HCT116 (cell line): Measurements from ENCODE around the gene BBS9. TPM values are rescaled to one million over a fixed set of nuclear protein-coding genes. Genes with fewer than 3 reads are reported as not detected.

Source experiments
- ATAC-seq: fragments of 200-7000 bp; cut with Tn5 transposase; 2 replicates; pipeline ENCODE4 v1.9.1; 2020; ENCODE audit warnings: mild to moderate bottlenecking, moderate library complexity
- BruUV-seq: library from RNA; stranded (reverse); fragments of 400-500 nt; replicated peaks from 2 replicates; lab custom pipeline; 2021; lab: Mats Ljungman, UMichigan
- CTCF ChIA-PET: fragments of 300-600 bp; sonication (Branson Sonifier 250); formaldehyde crosslinking; loops from one replicate; lab custom pipeline; 2021; ENCODE audit warnings: antibody characterized with exemption; lab: Charles Lee
- POLR2A ChIA-PET: fragments of 300-600, 350-600 bp; sonication (Branson Sonifier 250); formaldehyde crosslinking; loops from one replicate; lab custom pipeline; 2021; ENCODE audit warnings: antibody characterized with exemption; lab: Charles Lee
- RAD21 ChIA-PET, 2 experiments: fragments of 300-600 bp; sonication (Branson Sonifier 250); formaldehyde crosslinking; loops; one replicate each; lab custom pipeline; 2023; ENCODE audit warnings: low total read pairs in 2 of 2; ENCODE audit not compliant: uncharacterized antibody in 2 of 2, unreplicated experiment in 2 of 2, low non-redundant PET in 1 of 2; lab: Charles Lee
- DNase-seq: peaks from one replicate; pipeline ENCODE4 v3.0.0-alpha.2; 2010; ENCODE audit warnings: low read depth, low spot score
- H2AFZ ChIP-seq: fragments of 200-600 bp; shearing (Covaris generic), sonication (generic); 2 replicates; pipeline ENCODE4 v1.6.1; 2017; ENCODE audit warnings: low read depth, mixed run types, mixed read lengths, antibody characterized with exemption, low read length; ENCODE audit not compliant: poor library complexity, severe bottlenecking
- H3K27ac ChIP-seq: 2 replicates; pipeline ENCODE4 v1.5.1; 2012; ENCODE audit warnings: low read depth, low read length
- H3K27me3 ChIP-seq: fragments of 200-600 bp; sonication (generic); 2 replicates; pipeline ENCODE4 v1.6.1; 2016; ENCODE audit warnings: mixed run types, low read length, mixed read lengths; ENCODE audit not compliant: insufficient read depth
- H3K36me3 ChIP-seq, 2 experiments: fragments of 200-500 bp in 1 of 2; fragments of 200-600 bp in 1 of 2; sonication (Bioruptor generic) in 1 of 2; sonication (generic) in 1 of 2; 2 replicates each; pipeline versions ENCODE4 v1.5.1 to v1.6.1; 2014 to 2016; ENCODE audit warnings: low read length in 2 of 2, inconsistent platforms in 1 of 2, mixed read lengths in 1 of 2, mixed run types in 1 of 2; ENCODE audit not compliant: insufficient read depth in 2 of 2, control insufficient read depth in 1 of 2
- H3K4me1 ChIP-seq, 2 experiments: fragments of 200-600 bp in 1 of 2; sonication (generic) in 1 of 2; 2 replicates each; pipeline versions ENCODE4 v1.5.1 to v1.6.1; 2012 to 2017; ENCODE audit warnings: low read length in 2 of 2, inconsistent platforms in 1 of 2, mild to moderate bottlenecking in 1 of 2, mixed read lengths in 1 of 2, mixed run types in 1 of 2, moderate library complexity in 1 of 2; ENCODE audit not compliant: insufficient read depth in 2 of 2, control insufficient read depth in 1 of 2
- H3K4me2 ChIP-seq: fragments of 200-600 bp; sonication (generic); 2 replicates; pipeline ENCODE4 v1.6.1; 2017; ENCODE audit warnings: mixed run types, low read length, mixed read lengths
- H3K4me3 ChIP-seq, 2 experiments: fragments of 200-600 bp in 1 of 2; sonication (generic) in 1 of 2; replicated peaks in 1 of 2; 2 replicates each; pipeline ENCODE4 v1.5.1; 2011 to 2016; ENCODE audit warnings: low read length in 2 of 2, control low read depth in 1 of 2, low read depth in 1 of 2, mild to moderate bottlenecking in 1 of 2, mixed read lengths in 1 of 2, mixed run types in 1 of 2
- H3K79me2 ChIP-seq: fragments of 200-600 bp; sonication (generic); 2 replicates; pipeline ENCODE4 v1.6.1; 2017; ENCODE audit warnings: mild to moderate bottlenecking, mixed run types, low read length, moderate library complexity, mixed read lengths; ENCODE audit not compliant: insufficient read depth
- H3K9ac ChIP-seq: fragments of 200-600 bp; sonication (generic); 2 replicates; pipeline ENCODE4 v1.6.1; 2016; ENCODE audit warnings: low read length, mixed read lengths
- H3K9me2 ChIP-seq: fragments of 200-600 bp; sonication (generic), shearing (Covaris generic); 2 replicates; pipeline ENCODE4 v1.6.1; 2017; ENCODE audit warnings: mixed run types, mild to moderate bottlenecking, moderate library complexity; ENCODE audit not compliant: insufficient read depth
- H3K9me3 ChIP-seq, 2 experiments: fragments of 200-500 bp in 1 of 2; fragments of 200-600 bp in 1 of 2; sonication (Bioruptor generic) in 1 of 2; sonication (generic) in 1 of 2; 2 replicates each; pipeline ENCODE4 v1.6.1; 2014 to 2017; ENCODE audit warnings: low read length in 2 of 2, mixed read lengths in 2 of 2, inconsistent platforms in 1 of 2, low read depth in 1 of 2, mild to moderate bottlenecking in 1 of 2, mixed run types in 1 of 2, moderate library complexity in 1 of 2; ENCODE audit not compliant: control insufficient read depth in 1 of 2, insufficient read depth in 1 of 2
- H4K20me1 ChIP-seq: fragments of 200-600 bp; sonication (generic), shearing (Covaris generic); 2 replicates; pipeline ENCODE4 v1.6.1; 2017; ENCODE audit warnings: mixed run types, mild to moderate bottlenecking, moderate library complexity; ENCODE audit not compliant: insufficient read depth
- CEBPB ChIP-seq: IDR thresholded peaks from 2 replicates; pipeline ENCODE4 v1.6.1; 2012; ENCODE audit warnings: low read depth
- EZH2 ChIP-seq: fragments of 200-600 bp; sonication (generic); IDR thresholded peaks from 2 replicates; pipeline ENCODE4 v1.6.1; 2017; ENCODE audit warnings: antibody characterized with exemption, mixed run types
- POLR2A ChIP-seq: IDR thresholded peaks from 2 replicates; pipeline ENCODE4 v1.7.0; 2011; ENCODE audit warnings: borderline replicate concordance; ENCODE audit not compliant: insufficient read depth, insufficient read length; ENCODE audit errors: extremely low read depth
- POLR2AphosphoS5 ChIP-seq: IDR thresholded peaks from 2 replicates; pipeline ENCODE4 v1.6.1; 2011; ENCODE audit warnings: mild to moderate bottlenecking, low read depth, low read length, moderate library complexity
- SIN3A ChIP-seq: IDR thresholded peaks from 2 replicates; pipeline ENCODE4 v1.6.1; 2012; ENCODE audit warnings: low read depth
- SP1 ChIP-seq: IDR thresholded peaks from 2 replicates; pipeline ENCODE4 v1.6.1; 2012; ENCODE audit warnings: low read depth
- SRF ChIP-seq: IDR thresholded peaks from 2 replicates; pipeline ENCODE4 v1.6.1; 2012; ENCODE audit warnings: low read depth
- TCF7L2 ChIP-seq: IDR thresholded peaks from 2 replicates; pipeline ENCODE4 v1.7.0; 2011; ENCODE audit warnings: borderline replicate concordance, inconsistent platforms; ENCODE audit not compliant: insufficient read depth, insufficient read length; ENCODE audit errors: extremely low read depth
- ZFX ChIP-seq: fragments of 450-650 bp; IDR thresholded peaks from 2 replicates; pipeline ENCODE4 v1.6.1; 2017
- intact Hi-C: fragments of 100-400 bp; cut with micrococcal nuclease; formaldehyde crosslinking; loops from 2 replicates; pipeline ENCODE4 v1.10.0; 2022
- total RNA-seq: library from RNA; stranded (reverse); gene quantifications from one replicate; pipeline ENCODE4 v1.2.1, GENCODE V29; 2021; ENCODE audit not compliant: unreplicated experiment
- TF ChIP-seq, protein P1 (sequence below): IDR thresholded peaks from 2 replicates; pipeline ENCODE4 v1.6.1; 2012
- TF ChIP-seq, protein P2 (sequence below): IDR thresholded peaks from 2 replicates; pipeline ENCODE4 v1.6.1; 2012

The BBS9 gene
- total RNA-seq, 1 experiment from 2014 or later, result 7.1 TPM

DNA sequence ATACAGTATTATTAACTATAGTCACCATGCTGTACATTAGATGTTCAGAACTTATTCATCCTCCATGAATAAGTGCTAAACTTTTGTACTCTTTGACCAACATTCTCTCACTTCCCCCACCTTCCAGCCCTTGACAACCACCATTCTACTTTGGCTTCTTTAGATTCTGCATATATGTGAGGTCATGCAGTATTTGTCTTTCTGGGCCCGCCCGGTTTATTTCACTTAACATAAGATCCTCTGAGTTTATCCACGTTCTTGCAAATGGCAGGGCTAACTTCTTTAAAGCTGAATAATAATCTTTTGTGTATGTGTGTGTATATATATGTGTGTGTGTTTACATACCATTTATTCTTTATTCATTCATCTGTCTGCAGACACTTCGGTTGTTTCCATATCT, 336.8 kb downstream of the BBS9 start:
- Histone ChIP-seq H3K27ac (no peak overlapping the region), H2AFZ (no peak overlapping the region), H3K79me2 (no peaks in the 10 kb centered on the region), H3K4me3 (no peak overlapping the region), H3K9me3 (no peaks in the 10 kb centered on the region), H3K27me3 (no peaks in the 10 kb centered on the region), H4K20me1 (no peaks in the 10 kb centered on the region), H3K4me2 (no peak overlapping the region), H3K36me3 (no peaks in the 10 kb centered on the region), H3K4me1 (no peaks in the 10 kb centered on the region), H3K9me2 (no peaks in the 10 kb centered on the region), H3K9ac (no peak overlapping the region)
- ATAC-seq, result no peak
- POLR2A ChIA-PET, result no interaction called here
- DNase-seq, result no peak
- RAD21 ChIA-PET, result no interaction called here
- intact Hi-C loops, result no loop called here
- CTCF ChIA-PET, result no interaction called here
- TF ChIP-seq SIN3A, result no peak
- TF ChIP-seq ZFX, result no peak
- no peak for TF ChIP-seq SRF
- no TSS peak for BruUV-seq

DNA sequence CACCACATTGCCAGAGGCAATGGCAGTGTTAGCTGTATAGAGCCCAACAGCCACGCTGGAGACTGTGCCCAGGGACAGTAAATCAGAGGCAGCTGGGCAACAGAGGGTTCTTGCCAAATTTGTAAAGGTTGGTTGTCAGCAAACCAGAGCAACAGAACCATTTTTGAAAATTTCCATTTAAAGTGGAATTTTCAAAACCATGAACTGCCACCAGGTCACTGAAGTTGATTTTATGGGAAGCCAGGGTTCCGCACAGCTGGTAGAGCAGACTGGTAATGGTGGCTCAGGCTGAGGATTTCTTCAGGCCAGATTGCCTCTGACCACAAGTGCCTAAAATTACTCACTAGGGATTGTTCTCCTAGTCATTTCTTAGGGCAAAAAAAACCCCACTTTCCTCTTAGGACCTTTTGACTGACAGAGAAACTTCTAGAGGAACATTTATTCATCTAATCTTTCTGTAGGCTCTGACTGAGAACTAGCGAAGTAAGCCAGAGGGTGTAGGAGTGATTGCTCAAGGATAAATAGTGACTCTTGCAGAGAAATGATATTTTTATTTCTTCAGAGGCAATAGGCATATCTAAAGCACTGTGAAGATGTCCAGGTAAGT, 342.4 kb downstream of the BBS9 start:
- intact Hi-C loops, result no loop called here
- RAD21 ChIA-PET, result no interaction called here
- Histone ChIP-seq H3K9me2 (no peaks in the 10 kb centered on the region), H3K79me2 (no peaks in the 10 kb centered on the region), H3K27ac (no peak overlapping the region), H3K4me3 (no peak overlapping the region)
- BruUV-seq, result no TSS peak
- POLR2A ChIA-PET, result no interaction called here
- TF ChIP-seq POLR2A (no peak), POLR2AphosphoS5 (no peak), TCF7L2 (no peak), ZFX (no peak), SIN3A (no peak), EZH2 (no peak), SP1 (no peak), CEBPB (no peak)
- TF ChIP-seq, protein P1, sequence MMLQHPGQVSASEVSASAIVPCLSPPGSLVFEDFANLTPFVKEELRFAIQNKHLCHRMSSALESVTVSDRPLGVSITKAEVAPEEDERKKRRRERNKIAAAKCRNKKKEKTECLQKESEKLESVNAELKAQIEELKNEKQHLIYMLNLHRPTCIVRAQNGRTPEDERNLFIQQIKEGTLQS, result no peak
- TF ChIP-seq, protein P2, sequence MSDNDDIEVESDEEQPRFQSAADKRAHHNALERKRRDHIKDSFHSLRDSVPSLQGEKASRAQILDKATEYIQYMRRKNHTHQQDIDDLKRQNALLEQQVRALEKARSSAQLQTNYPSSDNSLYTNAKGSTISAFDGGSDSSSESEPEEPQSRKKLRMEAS, result no peak
- TF ChIP-seq, all 23 proteins: peak for 0
- Histone ChIP-seq H3K9me3 (no peaks in the 10 kb centered on the region), H3K4me2 (no peak overlapping the region), H3K36me3 (no peaks in the 10 kb centered on the region), H4K20me1 (no peaks in the 10 kb centered on the region), H3K4me1 (no peaks in the 10 kb centered on the region), H2AFZ (no peak overlapping the region), H3K27me3 (no peaks in the 10 kb centered on the region), H3K9ac (no peak overlapping the region)
- ATAC-seq, result no peak
- CTCF ChIA-PET, result no interaction called here
- no peak for DNase-seq
